Smooth muscle cell (in vitro differentiated cells): ENCODE measurements around the gene VTCN1. TPM values are rescaled to one million over a fixed set of nuclear protein-coding genes. Genes with fewer than 3 reads are reported as not detected.
A peak's percentile ranks its signal among the peaks of the same experiment; 100 is the strongest.
"Not testable (repeated sequence)": the region's sequence is repeated elsewhere in the genome, so short reads cannot be mapped to it uniquely, and the experiment has no call there.

Experiments used
- DNase-seq: peaks from one replicate; lab custom pipeline; 2025; ENCODE audit not compliant: unreplicated experiment; lab: John Stamatoyannopoulos, UW
- H2AFZ ChIP-seq: fragments of 200-600 bp; sonication (generic); 2 replicates; pipeline ENCODE4 v1.6.0; 2016; ENCODE audit warnings: antibody characterized with exemption, low read depth, mild to moderate bottlenecking
- H3F3A ChIP-seq: fragments of 200-600 bp; sonication (generic); 2 replicates; pipeline ENCODE4 v1.6.0; 2017; ENCODE audit warnings: antibody characterized with exemption, low read depth
- H3K27ac ChIP-seq: fragments of 200-600 bp; sonication (generic); 2 replicates; pipeline ENCODE4 v1.5.1; 2016; ENCODE audit warnings: low read depth, mild to moderate bottlenecking
- H3K27me3 ChIP-seq: fragments of 200-600 bp; sonication (generic); 2 replicates; pipeline ENCODE4 v1.6.1; 2016; ENCODE audit warnings: low read depth, mild to moderate bottlenecking
- H3K36me3 ChIP-seq: fragments of 200-600 bp; sonication (generic); 2 replicates; pipeline ENCODE4 v1.5.1; 2016; ENCODE audit warnings: low read depth
- H3K4me1 ChIP-seq: fragments of 200-600 bp; sonication (generic); 2 replicates; pipeline ENCODE4 v1.5.1; 2016; ENCODE audit warnings: low read depth
- H3K4me2 ChIP-seq: fragments of 200-600 bp; sonication (generic); 2 replicates; pipeline ENCODE4 v1.6.0; 2016; ENCODE audit warnings: mild to moderate bottlenecking
- H3K4me3 ChIP-seq: fragments of 200-600 bp; sonication (generic); 2 replicates; pipeline ENCODE4 v1.5.1; 2016; ENCODE audit warnings: mild to moderate bottlenecking
- H3K79me2 ChIP-seq: fragments of 200-600 bp; sonication (generic); 2 replicates; pipeline ENCODE4 v1.6.0; 2016; ENCODE audit warnings: low read depth, mild to moderate bottlenecking
- H3K9ac ChIP-seq: fragments of 200-600 bp; sonication (generic); 2 replicates; pipeline ENCODE4 v1.6.0; 2016; ENCODE audit warnings: low read depth
- H3K9me3 ChIP-seq: fragments of 200-600 bp; sonication (generic); replicated peaks from 2 replicates; pipeline ENCODE4 v1.5.1; 2016; ENCODE audit warnings: low read depth
- H4K20me1 ChIP-seq: fragments of 200-600 bp; sonication (generic); 2 replicates; pipeline ENCODE4 v1.6.0; 2016; ENCODE audit warnings: low read depth
- whole genome bisulfite sequencing: methylation state at CpG from one replicate; pipeline ENCODE4 v1.1.7; 2016; ENCODE audit warnings: low lambda C conversion rate; 5-methylcytosine and 5-hydroxymethylcytosine counted together
- polyA plus RNA-seq: library from polyadenylated mRNA; unstranded; fragments of >200 nt; fragmentation: Nextera tagmentation; extraction: Ambion mirVana; gene quantifications from 2 replicates; pipeline ENCODE4 v1.2.1, GENCODE V29; 2016
- total RNA-seq: library from RNA; depleted of rRNA; stranded (reverse); fragments of >200 nt; gene quantifications from 2 replicates; pipeline ENCODE4 v1.2.3, GENCODE V29; 2014
- TF ChIP-seq, protein P1 (sequence below): fragments of 200-600 bp; sonication (generic); IDR thresholded peaks from 2 replicates; pipeline ENCODE4 v1.5.1; 2017; ENCODE audit warnings: borderline replicate concordance, mild to moderate bottlenecking, antibody characterized with exemption; ENCODE audit not compliant: insufficient read depth, poor library complexity, severe bottlenecking

The VTCN1 gene
- total and polyA plus RNA-seq, 2 experiments from 2014 or later: 7.1 to 33.0 TPM

DNA sequence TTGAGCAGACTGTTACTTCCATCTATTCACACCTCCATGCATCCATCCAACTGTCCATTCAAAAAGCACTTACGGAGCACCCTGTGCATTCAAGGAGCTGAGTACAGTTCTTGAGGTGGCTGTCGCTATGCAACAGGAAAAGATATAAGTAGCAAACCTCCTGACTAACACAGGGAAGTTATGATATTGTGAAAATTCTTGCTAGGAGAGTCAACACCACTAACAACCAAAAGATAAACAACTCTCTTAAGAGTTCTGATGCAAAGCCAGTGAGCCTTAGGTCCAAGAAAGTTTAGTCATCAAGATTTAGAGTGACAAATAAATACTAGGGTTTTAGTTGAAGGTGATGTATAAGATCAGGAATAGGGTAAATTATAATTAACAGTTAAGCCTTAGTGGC, 44.7 kb downstream of the VTCN1 start:
- 56% methylated on average over 2 of the region's 2 CpGs for WGBS

DNA sequence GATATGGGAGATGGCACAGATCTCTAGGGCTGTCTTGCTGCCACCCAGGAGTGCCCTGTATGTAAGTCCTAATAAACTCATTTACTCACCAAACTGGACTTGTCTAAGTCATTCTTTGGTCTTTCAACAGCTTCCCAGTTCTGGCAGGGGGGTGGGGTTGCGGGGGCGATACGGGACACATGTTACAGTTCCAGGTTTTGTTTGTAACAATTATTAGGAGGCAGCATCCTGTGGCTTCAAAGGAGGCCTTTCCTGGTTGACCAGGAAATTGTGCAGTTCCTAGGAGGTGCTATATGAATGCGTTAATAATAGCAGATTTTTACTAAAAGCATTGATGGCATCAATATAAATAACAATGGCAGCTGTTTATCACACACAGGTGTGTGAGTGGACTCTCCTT, 46.5 kb downstream of the VTCN1 start:
- DNase-seq: no peak
- H3F3A ChIP-seq: no peaks in the 10 kb centered on the region
- no peak overlapping the region for H3K4me3 ChIP-seq
- H2AFZ ChIP-seq: no peak overlapping the region
- TF ChIP-seq, protein P1, sequence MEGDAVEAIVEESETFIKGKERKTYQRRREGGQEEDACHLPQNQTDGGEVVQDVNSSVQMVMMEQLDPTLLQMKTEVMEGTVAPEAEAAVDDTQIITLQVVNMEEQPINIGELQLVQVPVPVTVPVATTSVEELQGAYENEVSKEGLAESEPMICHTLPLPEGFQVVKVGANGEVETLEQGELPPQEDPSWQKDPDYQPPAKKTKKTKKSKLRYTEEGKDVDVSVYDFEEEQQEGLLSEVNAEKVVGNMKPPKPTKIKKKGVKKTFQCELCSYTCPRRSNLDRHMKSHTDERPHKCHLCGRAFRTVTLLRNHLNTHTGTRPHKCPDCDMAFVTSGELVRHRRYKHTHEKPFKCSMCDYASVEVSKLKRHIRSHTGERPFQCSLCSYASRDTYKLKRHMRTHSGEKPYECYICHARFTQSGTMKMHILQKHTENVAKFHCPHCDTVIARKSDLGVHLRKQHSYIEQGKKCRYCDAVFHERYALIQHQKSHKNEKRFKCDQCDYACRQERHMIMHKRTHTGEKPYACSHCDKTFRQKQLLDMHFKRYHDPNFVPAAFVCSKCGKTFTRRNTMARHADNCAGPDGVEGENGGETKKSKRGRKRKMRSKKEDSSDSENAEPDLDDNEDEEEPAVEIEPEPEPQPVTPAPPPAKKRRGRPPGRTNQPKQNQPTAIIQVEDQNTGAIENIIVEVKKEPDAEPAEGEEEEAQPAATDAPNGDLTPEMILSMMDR: no peak
- H3K36me3 ChIP-seq: no peaks in the 10 kb centered on the region
- no peak overlapping the region for H3K4me2 ChIP-seq
- no peaks in the 10 kb centered on the region for H3K27me3 ChIP-seq
- H3K79me2 ChIP-seq: no peaks in the 10 kb centered on the region
- no peaks in the 10 kb centered on the region for H4K20me1 ChIP-seq
- H3K9me3 ChIP-seq: no peaks in the 10 kb centered on the region
- peaks cover 7% of the 10 kb centered on the region for H3K4me1 ChIP-seq
- no peak overlapping the region for H3K9ac ChIP-seq
- no peak overlapping the region for H3K27ac ChIP-seq
- 93% methylated on average over 4 of the region's 4 CpGs for WGBS

More for the DNA sequence above, 44.7 kb downstream of the VTCN1 start:
- Histone ChIP-seq H3K9ac (no peak overlapping the region), H3K79me2 (no peaks in the 10 kb centered on the region), H3K27ac (peak overlapping the region; percentile 52), H3K4me1 (peaks cover 7% of the 10 kb centered on the region), H3K4me2 (no peak overlapping the region), H3K36me3 (no peaks in the 10 kb centered on the region), H4K20me1 (no peaks in the 10 kb centered on the region), H3K9me3 (no peaks in the 10 kb centered on the region), H3K4me3 (no peak overlapping the region), H3K27me3 (no peaks in the 10 kb centered on the region), H3F3A (no peaks in the 10 kb centered on the region), H2AFZ (no peak overlapping the region)
- TF ChIP-seq, protein P1: no peak
- no peak for DNase-seq

DNA sequence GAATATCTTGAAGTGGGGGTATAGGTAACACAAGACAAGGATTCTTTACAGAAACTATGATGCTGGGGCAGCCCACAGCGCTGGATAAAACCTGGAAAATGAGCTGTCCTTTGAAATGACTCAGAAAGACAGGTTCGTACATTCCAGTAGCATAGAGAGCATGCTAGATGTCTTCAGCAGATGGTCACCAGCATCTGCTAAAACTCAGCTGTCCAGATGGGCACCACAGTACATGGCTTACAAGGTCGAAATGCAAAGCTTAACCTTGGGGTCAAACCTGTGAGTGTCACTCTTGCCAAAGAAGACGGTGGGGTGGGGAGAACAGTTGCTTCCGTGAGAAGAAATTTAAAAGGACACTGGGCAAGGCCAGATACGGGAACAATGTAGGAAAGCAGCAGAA, 47.9 kb downstream of the VTCN1 start:
- WGBS: 70% methylated on average over 6 of the region's 6 CpGs
- no peak for DNase-seq
- H3K36me3 ChIP-seq: no peaks in the 10 kb centered on the region
- H3K79me2 ChIP-seq: no peaks in the 10 kb centered on the region
- no peak overlapping the region for H3K9ac ChIP-seq
- no peaks in the 10 kb centered on the region for H4K20me1 ChIP-seq
- TF ChIP-seq, protein P1: no peak
- no peaks in the 10 kb centered on the region for H3K27me3 ChIP-seq
- no peak overlapping the region for H2AFZ ChIP-seq
- H3K9me3 ChIP-seq: no peaks in the 10 kb centered on the region
- H3K4me3 ChIP-seq: no peak overlapping the region
- H3F3A ChIP-seq: no peaks in the 10 kb centered on the region
- no peak overlapping the region for H3K4me2 ChIP-seq
- H3K4me1 ChIP-seq: peaks cover 7% of the 10 kb centered on the region
- peak overlapping the region; percentile 37 for H3K27ac ChIP-seq

GRCh38 chr1:117161887-117162286, 48.8 kb downstream of the VTCN1 start:
- no peaks in the 10 kb centered on the region for H3K79me2 ChIP-seq
- no peak overlapping the region for H3K27ac ChIP-seq
- peaks cover 7% of the 10 kb centered on the region for H3K4me1 ChIP-seq
- no peak overlapping the region for H3K4me2 ChIP-seq
- H3K9ac ChIP-seq: no peak overlapping the region
- TF ChIP-seq, protein P1: no peak
- no peaks in the 10 kb centered on the region for H3K9me3 ChIP-seq
- H3K36me3 ChIP-seq: no peaks in the 10 kb centered on the region
- H3K27me3 ChIP-seq: no peaks in the 10 kb centered on the region
- H3K4me3 ChIP-seq: no peak overlapping the region
- H4K20me1 ChIP-seq: no peaks in the 10 kb centered on the region
- H3F3A ChIP-seq: no peaks in the 10 kb centered on the region
- WGBS: 79% methylated on average over 1 of the region's 1 CpG
- no peak overlapping the region for H2AFZ ChIP-seq
- no peak for DNase-seq

- WGBS: 97% methylated on average over 5 of the region's 5 CpGs
- H3K27me3 ChIP-seq: not testable (repeated sequence)
Observed at GRCh38 chr1:117151305-117151704, 59.4 kb downstream of the VTCN1 start.

More at GRCh38 chr1:117151305-117151704, 59.4 kb downstream of the VTCN1 start:
- not testable (repeated sequence) for H2AFZ ChIP-seq, H3K9ac ChIP-seq, DNase-seq, H3K27ac ChIP-seq, H4K20me1 ChIP-seq, H3K79me2 ChIP-seq, H3K36me3 ChIP-seq, H3F3A ChIP-seq, H3K9me3 ChIP-seq, H3K4me3 ChIP-seq, H3K4me2 ChIP-seq
- peaks cover 15% of the 10 kb centered on the region for H3K4me1 ChIP-seq
